ENCODE data around the gene MYLK4.

Gene MYLK4

DNA sequence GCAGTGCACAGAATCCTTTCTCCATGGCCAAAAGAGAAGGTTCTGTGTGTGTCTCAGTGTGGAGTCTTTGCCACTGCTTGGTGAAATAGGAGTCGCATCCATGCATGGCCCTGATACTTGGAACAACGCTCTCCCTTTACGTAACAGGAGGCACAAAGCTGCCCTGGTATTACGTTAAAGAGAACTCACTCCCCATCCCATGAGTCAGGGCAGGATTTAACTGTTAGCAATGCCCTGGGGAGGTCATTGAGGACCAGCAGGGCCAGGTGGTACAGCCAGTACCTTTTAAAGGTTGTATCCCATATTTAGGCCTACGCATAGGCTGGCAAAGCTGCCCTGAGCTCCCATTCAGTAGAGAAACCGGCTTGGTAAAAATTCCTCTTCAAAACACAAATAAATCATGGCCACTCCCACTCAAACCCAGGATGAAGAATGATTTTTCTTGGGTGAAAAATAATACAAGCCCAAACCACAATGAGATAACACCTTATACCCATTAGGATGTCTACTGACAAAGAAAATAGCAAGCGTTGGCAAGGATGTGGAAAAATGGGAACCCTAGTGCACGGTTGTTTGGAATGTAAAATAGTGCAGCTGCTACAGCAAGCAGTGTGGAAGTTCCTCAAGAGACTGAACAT is 37.1 kb downstream of the MYLK4 start:
- Histone ChIP-seq H3K79me2 (no peaks in the 10 kb centered on the region), H3K4me3 (ENCODE audit: low read depth, low read length) (no peak overlapping the region), H3K9me3 (ENCODE audit: control insufficient read depth, low read length) (no peaks in the 10 kb centered on the region), H3K27ac (no peak overlapping the region), H3K27me3 (ENCODE audit: control insufficient read depth, insufficient read depth, low read length) (no peaks in the 10 kb centered on the region), H3K4me2 (ENCODE audit: low read length) (no peak overlapping the region), H3K4me1 (no peaks in the 10 kb centered on the region), H3K36me3 (ENCODE audit: control insufficient read depth, insufficient read depth, low read length) (no peaks in the 10 kb centered on the region), H2AFZ (no peak overlapping the region), H3K9ac (no peak overlapping the region)
- TF ChIP-seq, protein P1, sequence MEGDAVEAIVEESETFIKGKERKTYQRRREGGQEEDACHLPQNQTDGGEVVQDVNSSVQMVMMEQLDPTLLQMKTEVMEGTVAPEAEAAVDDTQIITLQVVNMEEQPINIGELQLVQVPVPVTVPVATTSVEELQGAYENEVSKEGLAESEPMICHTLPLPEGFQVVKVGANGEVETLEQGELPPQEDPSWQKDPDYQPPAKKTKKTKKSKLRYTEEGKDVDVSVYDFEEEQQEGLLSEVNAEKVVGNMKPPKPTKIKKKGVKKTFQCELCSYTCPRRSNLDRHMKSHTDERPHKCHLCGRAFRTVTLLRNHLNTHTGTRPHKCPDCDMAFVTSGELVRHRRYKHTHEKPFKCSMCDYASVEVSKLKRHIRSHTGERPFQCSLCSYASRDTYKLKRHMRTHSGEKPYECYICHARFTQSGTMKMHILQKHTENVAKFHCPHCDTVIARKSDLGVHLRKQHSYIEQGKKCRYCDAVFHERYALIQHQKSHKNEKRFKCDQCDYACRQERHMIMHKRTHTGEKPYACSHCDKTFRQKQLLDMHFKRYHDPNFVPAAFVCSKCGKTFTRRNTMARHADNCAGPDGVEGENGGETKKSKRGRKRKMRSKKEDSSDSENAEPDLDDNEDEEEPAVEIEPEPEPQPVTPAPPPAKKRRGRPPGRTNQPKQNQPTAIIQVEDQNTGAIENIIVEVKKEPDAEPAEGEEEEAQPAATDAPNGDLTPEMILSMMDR (IDR thresholded peaks at IDR 0.05) = no peak

DNA sequence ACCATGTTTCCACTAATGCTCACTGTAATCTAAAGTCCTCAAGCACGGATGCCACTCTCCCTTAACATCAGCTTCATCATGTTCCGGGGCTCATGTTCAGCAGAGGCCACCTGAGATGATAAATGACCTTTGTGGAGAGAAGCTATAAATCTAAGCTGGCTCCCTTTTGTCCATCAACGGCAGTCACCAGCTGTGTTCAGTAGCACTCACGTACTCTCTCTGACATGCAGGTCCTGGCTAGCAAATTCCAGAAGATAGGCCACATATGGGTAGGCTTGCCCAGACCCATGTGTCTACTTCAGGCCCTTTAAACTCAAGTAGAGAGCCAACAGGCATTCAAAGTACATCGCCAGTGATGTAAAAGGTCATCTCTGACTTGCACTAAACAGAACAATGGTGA is 38.6 kb downstream of the MYLK4 start:
- Histone ChIP-seq H3K4me1 (no peaks in the 10 kb centered on the region), H3K4me3 (ENCODE audit: low read depth, low read length) (no peak overlapping the region), H3K27me3 (ENCODE audit: control insufficient read depth, insufficient read depth, low read length) (no peaks in the 10 kb centered on the region), H3K9me3 (ENCODE audit: control insufficient read depth, low read length) (no peaks in the 10 kb centered on the region), H3K79me2 (no peaks in the 10 kb centered on the region), H3K36me3 (ENCODE audit: control insufficient read depth, insufficient read depth, low read length) (no peaks in the 10 kb centered on the region), H3K27ac (no peak overlapping the region), H2AFZ (no peak overlapping the region), H3K4me2 (ENCODE audit: low read length) (no peak overlapping the region), H3K9ac (no peak overlapping the region)
- TF ChIP-seq, protein P1 (IDR thresholded peaks at IDR 0.05) = no peak

DNA sequence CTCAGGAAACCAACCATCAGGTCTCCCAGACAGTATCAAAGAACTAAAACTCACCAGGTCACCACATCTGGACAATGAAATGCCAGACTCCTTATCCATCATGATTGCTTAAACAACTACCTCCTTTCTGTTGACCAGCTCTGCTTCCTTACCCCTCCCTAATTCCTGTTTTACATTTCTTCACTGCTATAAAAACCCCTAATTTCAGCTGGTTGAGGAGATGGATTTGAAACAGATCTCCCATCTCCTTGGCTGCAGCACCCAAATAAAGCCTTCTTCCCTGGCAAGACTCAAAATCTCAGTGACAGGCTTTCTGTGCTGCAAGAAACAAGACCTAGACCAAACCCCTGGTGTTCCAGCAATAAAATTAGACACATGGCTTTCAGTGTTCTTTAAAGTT is 40.3 kb downstream of the MYLK4 start:
- H3K79me2 ChIP-seq = no peaks in the 10 kb centered on the region
- H3K27ac ChIP-seq = no peak overlapping the region
- H3K36me3 ChIP-seq (ENCODE audit: control insufficient read depth, insufficient read depth, low read length) = no peaks in the 10 kb centered on the region
- no peak overlapping the region for H3K9ac ChIP-seq
- no peak overlapping the region for H2AFZ ChIP-seq
- no peaks in the 10 kb centered on the region for H3K27me3 ChIP-seq (ENCODE audit: control insufficient read depth, insufficient read depth, low read length)
- H3K4me1 ChIP-seq = no peaks in the 10 kb centered on the region
- H3K4me3 ChIP-seq (ENCODE audit: low read depth, low read length) = no peak overlapping the region
- H3K4me2 ChIP-seq (ENCODE audit: low read length) = no peak overlapping the region
- H3K9me3 ChIP-seq (ENCODE audit: control insufficient read depth, low read length) = no peaks in the 10 kb centered on the region
- TF ChIP-seq, protein P1 (IDR thresholded peaks at IDR 0.05) = no peak

DNA sequence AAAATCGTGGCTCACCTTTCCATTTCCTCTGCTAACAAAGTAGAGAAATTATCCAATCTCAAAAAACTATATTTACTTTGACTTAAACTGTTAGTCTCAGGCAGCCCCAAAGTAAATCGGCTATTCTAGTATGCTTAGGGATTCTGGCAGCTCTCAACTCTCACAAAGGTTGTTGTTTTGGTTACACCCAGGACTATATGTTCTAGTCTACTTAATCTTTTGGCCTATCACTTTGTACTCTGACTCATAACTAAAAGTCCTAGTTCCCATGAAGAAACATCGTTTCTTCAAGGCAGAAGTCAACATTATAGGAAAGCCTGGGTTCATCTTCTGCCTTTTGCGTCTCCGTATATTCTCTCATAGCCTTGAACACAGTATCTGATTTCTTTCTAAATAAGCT is 42.3 kb downstream of the MYLK4 start:
- no peaks in the 10 kb centered on the region for H3K27me3 ChIP-seq (ENCODE audit: control insufficient read depth, insufficient read depth, low read length)
- no peaks in the 10 kb centered on the region for H3K9me3 ChIP-seq (ENCODE audit: control insufficient read depth, low read length)
- H3K4me2 ChIP-seq (ENCODE audit: low read length) = no peak overlapping the region
- TF ChIP-seq, protein P1 (IDR thresholded peaks at IDR 0.05) = no peak
- H3K36me3 ChIP-seq (ENCODE audit: control insufficient read depth, insufficient read depth, low read length) = no peaks in the 10 kb centered on the region
- no peaks in the 10 kb centered on the region for H3K4me1 ChIP-seq
- no peak overlapping the region for H2AFZ ChIP-seq
- H3K9ac ChIP-seq = no peak overlapping the region
- no peak overlapping the region for H3K27ac ChIP-seq
- H3K79me2 ChIP-seq = no peaks in the 10 kb centered on the region
- no peak overlapping the region for H3K4me3 ChIP-seq (ENCODE audit: low read depth, low read length)

DNA sequence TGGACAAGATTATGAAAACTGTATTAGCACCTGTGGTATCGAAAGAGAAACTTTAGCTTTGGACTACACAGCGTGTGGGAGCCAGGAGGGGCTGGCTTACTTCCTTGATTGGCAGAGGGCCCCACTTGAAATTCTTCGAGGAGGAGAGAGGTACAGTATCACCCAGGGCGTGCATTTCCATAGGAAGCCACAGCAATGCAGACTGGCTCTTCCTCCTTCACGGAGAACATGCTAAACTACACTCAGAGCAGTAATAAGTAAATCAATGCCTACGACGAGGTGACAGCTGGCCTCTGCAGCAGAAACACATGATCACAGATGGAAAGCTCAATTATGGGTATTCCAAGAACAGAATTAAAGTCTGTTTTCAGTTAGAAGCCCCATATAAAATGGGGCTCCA is 44.2 kb downstream of the MYLK4 start:
- H3K36me3 ChIP-seq (ENCODE audit: control insufficient read depth, insufficient read depth, low read length) = no peaks in the 10 kb centered on the region
- no peak overlapping the region for H3K27ac ChIP-seq
- TF ChIP-seq, protein P1 (IDR thresholded peaks at IDR 0.05) = no peak
- H3K9me3 ChIP-seq (ENCODE audit: control insufficient read depth, low read length) = no peaks in the 10 kb centered on the region
- no peaks in the 10 kb centered on the region for H3K4me1 ChIP-seq
- H3K9ac ChIP-seq = no peak overlapping the region
- no peak overlapping the region for H3K4me2 ChIP-seq (ENCODE audit: low read length)
- no peaks in the 10 kb centered on the region for H3K27me3 ChIP-seq (ENCODE audit: control insufficient read depth, insufficient read depth, low read length)
- H3K79me2 ChIP-seq = no peaks in the 10 kb centered on the region
- H2AFZ ChIP-seq = no peak overlapping the region
- H3K4me3 ChIP-seq (ENCODE audit: low read depth, low read length) = no peak overlapping the region
